Heart right ventricle (tissue), 16 donors: Measurements from ENCODE around the gene TOR2A. TPM values are rescaled to one million over a fixed set of nuclear protein-coding genes. Genes with fewer than 3 reads are reported as not detected.

Experiments
- ATAC-seq, 8 donors: fragments of 200-7000 bp; cut with Tn5 transposase; one replicate each; pipeline ENCODE4 v1.9.1; 2020; ENCODE audit warnings: mild to moderate bottlenecking in 8 of 8, moderate library complexity in 8 of 8, moderate number of reproducible peaks in 1 of 8
- DNase-seq, 2 donors: peaks; one replicate each; pipeline ENCODE4 v3.0.0-alpha.2; 2020
- H3K27ac ChIP-seq, 10 donors: fragments of 200-600 bp; sonication (generic) in 2 of 10; one replicate each; pipeline versions ENCODE4 v1.5.0 to v1.8.0; 2020 to 2022; ENCODE audit warnings: mild to moderate bottlenecking in 3 of 10
- H3K27me3 ChIP-seq, 7 donors: fragments of 200-600 bp; one replicate each; pipeline ENCODE4 v1.8.0; 2021 to 2022; ENCODE audit warnings: mild to moderate bottlenecking in 2 of 7
- H3K36me3 ChIP-seq, 9 donors: fragments of 200-600 bp; sonication (generic) in 1 of 9; one replicate each; pipeline versions ENCODE4 v1.5.0 to v1.8.0; 2020 to 2022; ENCODE audit warnings: mild to moderate bottlenecking in 2 of 9
- H3K4me1 ChIP-seq, 9 donors: fragments of 200-600 bp; sonication (generic) in 1 of 9; one replicate each; pipeline versions ENCODE4 v1.5.0 to v1.8.0; 2020 to 2022; ENCODE audit warnings: mild to moderate bottlenecking in 4 of 9
- H3K4me3 ChIP-seq, 10 donors: fragments of 200-600 bp; sonication (generic) in 2 of 10; one replicate each; pipeline versions ENCODE4 v1.5.0 to v1.8.0; 2020 to 2022; ENCODE audit warnings: mild to moderate bottlenecking in 7 of 10, moderate library complexity in 2 of 10
- H3K9me3 ChIP-seq, 11 donors: fragments of 200-600 bp in 10 of 11; sonication (generic) in 2 of 11; one replicate each; pipeline versions ENCODE4 v1.5.0 to v1.8.0; 2013 to 2022; ENCODE audit warnings: mild to moderate bottlenecking in 2 of 11, control low read depth in 1 of 11, moderate library complexity in 1 of 11
- WGBS, 2 donors: extraction: QIAGEN DNeasy Blood & Tissue Kit; methylation state at CpG; one replicate each; pipeline ENCODE4 v1.1.7; 2013; ENCODE audit warnings: inconsistent platforms in 1 of 2; 5-methylcytosine and 5-hydroxymethylcytosine counted together
- intact Hi-C, 10 donors: fragments of 100-400 bp; cut with DNase I; formaldehyde crosslinking; loops; one replicate each; pipeline versions ENCODE4 v1.11.1 to v1.14.2; 2022
- polyA plus RNA-seq, 2 donors: library from polyadenylated mRNA; stranded (reverse); fragments of 200-250 nt; gene quantifications; one replicate each; pipeline ENCODE4 v1.2.3, GENCODE V29; 2013
- total RNA-seq, 10 donors: library from RNA; stranded (reverse); fragmentation: NEBNext Ultra II Directional in 3 of 10; extraction: Animal tissue kit (Norgen Biotek cat#: 25700) in 3 of 10; gene quantifications; one replicate each; pipeline versions ENCODE4 v1.2.1 to v1.2.4, GENCODE V29; 2021 to 2023
- TF ChIP-seq, protein P1 (sequence below), 9 donors: fragments of 200-600 bp; sonication (generic) in 2 of 9; IDR thresholded peaks; one replicate each; pipeline versions ENCODE4 v1.5.0 to v1.8.0; 2021 to 2022; ENCODE audit warnings: antibody characterized with exemption in 9 of 9, mild to moderate bottlenecking in 5 of 9, moderate library complexity in 1 of 9
- donor health status: Arrhythmogenic right ventricular cardiomyopathy.
- donor health status: ischemic (EF 13 %, LVEDD 7.1; RV severe dilation, severe dysfunction).
- donor health status: healthy with polysubstance abuse.
- donor health status: DM: no; HTN: yes; CAD: no.
- donor health status: DM: no; HTN: no; CAD: no.
- donor health status: ischemic (EF 25% LVEDD 6.9; RV normal size, moderate dysfunction).
- donor health status: ischemic (EF 25% LVEDD 5.7; RV mildly dilated, moderate dysfunction).
- donor health status: healthy.
- donor health status: DM: yes; HTN: yes; CAD: no.
- donor health status: Ischemic cardiomyopathy.
- donor health status: ischemic (EF 35%, LVEDD 5.7; RV mildly dilated, moderate dysfunction).
- donor health status: nonischemic (EF 11% LVEDD 7.7; RV severe dilation, severe dysfunction).
- donor health status: DM: yes; HTN: yes; CAD: no.
- donor health status: PGD.
- donor health status: ischemic (EF 29% LVEDD 5.4; RV normal size, mild dysfunction).
- donor health status: nonischemic (EF 23%, LVEDD 6.1; RV moderate dilation, normal function).

TOR2A gene
- total and polyA plus RNA-seq, 12 donors = 1.5 to 7.6 (median 2.8) TPM

GRCh38 chr9:127730799-127731410 lies 4.2 kb downstream of the TOR2A start:
- 89 to 91% methylated on average over 9 of the region's 9 CpGs for WGBS, 2 donors
- H3K27me3 ChIP-seq = no peaks in the 10 kb centered on the region
- H3K27ac ChIP-seq = no peak overlapping the region
- TF ChIP-seq, protein P1, sequence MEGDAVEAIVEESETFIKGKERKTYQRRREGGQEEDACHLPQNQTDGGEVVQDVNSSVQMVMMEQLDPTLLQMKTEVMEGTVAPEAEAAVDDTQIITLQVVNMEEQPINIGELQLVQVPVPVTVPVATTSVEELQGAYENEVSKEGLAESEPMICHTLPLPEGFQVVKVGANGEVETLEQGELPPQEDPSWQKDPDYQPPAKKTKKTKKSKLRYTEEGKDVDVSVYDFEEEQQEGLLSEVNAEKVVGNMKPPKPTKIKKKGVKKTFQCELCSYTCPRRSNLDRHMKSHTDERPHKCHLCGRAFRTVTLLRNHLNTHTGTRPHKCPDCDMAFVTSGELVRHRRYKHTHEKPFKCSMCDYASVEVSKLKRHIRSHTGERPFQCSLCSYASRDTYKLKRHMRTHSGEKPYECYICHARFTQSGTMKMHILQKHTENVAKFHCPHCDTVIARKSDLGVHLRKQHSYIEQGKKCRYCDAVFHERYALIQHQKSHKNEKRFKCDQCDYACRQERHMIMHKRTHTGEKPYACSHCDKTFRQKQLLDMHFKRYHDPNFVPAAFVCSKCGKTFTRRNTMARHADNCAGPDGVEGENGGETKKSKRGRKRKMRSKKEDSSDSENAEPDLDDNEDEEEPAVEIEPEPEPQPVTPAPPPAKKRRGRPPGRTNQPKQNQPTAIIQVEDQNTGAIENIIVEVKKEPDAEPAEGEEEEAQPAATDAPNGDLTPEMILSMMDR (IDR thresholded peaks at IDR 0.05) = no peak
- peaks cover 0 to 28% (median 10%) of the 10 kb centered on the region in 9 donors for H3K36me3 ChIP-seq
- DNase-seq (no peak), ATAC-seq (no peak)
- intact Hi-C loops = loop anchor here (5.0 to 10.0 kb wide), 7 partner anchors 139 to 229 kb away; partner anchors contain the start of gene AK1 (in 1 of the 10)
- H3K4me3 ChIP-seq = no peak overlapping the region
- no peaks in the 10 kb centered on the region for H3K9me3 ChIP-seq
- H3K4me1 ChIP-seq = peaks cover 10 to 21% (median 14%) of the 10 kb centered on the region in 9 donors

GRCh38 chr9:127730262-127730661 lies 4.8 kb downstream of the TOR2A start:
- TF ChIP-seq, protein P1 (IDR thresholded peaks at IDR 0.05) = no peak
- no peak overlapping the region for H3K4me3 ChIP-seq
- DNase-seq (no peak), ATAC-seq (no peak)
- WGBS, 2 donors = 84 to 91% methylated on average over 9 of the region's 9 CpGs
- H3K27ac ChIP-seq = no peak overlapping the region
- no peaks in the 10 kb centered on the region for H3K27me3 ChIP-seq
- H3K36me3 ChIP-seq = peaks cover 0 to 28% (median 10%) of the 10 kb centered on the region in 9 donors
- H3K9me3 ChIP-seq = no peaks in the 10 kb centered on the region
- intact Hi-C loops = loop anchor here (5.0 to 10.0 kb wide), 7 partner anchors 138 to 228 kb away; partner anchors contain the start of gene AK1 (in 1 of the 10)
- peaks cover 7 to 15% (median 8%) of the 10 kb centered on the region in 9 donors for H3K4me1 ChIP-seq

DNA sequence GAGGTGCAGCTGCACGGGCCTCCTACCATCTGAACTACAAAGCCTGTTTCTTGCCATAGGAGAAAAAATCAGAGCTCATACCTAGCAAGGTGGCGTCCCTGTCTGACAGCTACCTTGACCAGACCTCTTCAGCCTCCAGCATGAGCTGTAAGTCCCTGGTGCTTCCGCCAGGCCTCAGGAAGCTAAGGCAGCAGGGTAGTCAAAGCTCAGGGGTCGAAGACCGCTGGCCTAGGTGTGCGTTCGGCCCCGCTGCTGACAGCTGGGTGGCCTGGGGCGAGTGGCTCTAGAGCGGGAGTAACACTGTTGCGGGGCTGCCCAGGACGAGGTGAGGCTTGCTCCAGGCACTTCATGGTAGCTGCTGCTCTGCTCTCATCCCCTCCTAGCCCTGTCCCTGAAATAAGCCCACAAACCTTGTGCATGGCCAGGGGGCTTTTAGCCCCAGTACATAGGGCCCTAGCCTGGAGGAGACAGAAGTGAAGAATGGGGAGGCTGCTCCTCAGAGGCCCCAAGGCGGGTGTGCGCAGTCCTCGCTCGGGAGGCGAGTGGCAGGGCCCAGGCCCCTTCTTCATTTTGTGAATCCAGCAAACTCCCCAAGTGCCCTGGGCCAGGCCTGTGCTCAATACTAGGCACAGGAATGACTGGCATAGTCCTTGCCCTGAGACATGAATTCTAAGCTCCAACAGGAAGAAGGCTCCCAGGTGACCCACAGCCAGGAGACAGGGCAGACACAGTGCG lies 5.4 kb downstream of the TOR2A start:
- Histone ChIP-seq H3K4me3 (no peak overlapping the region), H3K27ac (no peak overlapping the region), H3K36me3 (peaks cover 0 to 28% (median 10%) of the 10 kb centered on the region in 9 donors), H3K27me3 (peaks cover 0 to 2% (median 0%) of the 10 kb centered on the region in 7 donors), H3K4me1 (peaks cover 8 to 19% (median 9%) of the 10 kb centered on the region in 9 donors), H3K9me3 (no peaks in the 10 kb centered on the region)
- intact Hi-C loops = loop anchor here (5.0 to 10.0 kb wide), 7 partner anchors 137 to 227 kb away; partner anchors contain the start of gene AK1 (in 1 of the 10)
- ATAC-seq = no peak
- 90 to 91% methylated on average over 18 of the region's 18 CpGs for WGBS, 2 donors
- no peak for DNase-seq
- TF ChIP-seq, protein P1 (IDR thresholded peaks at IDR 0.05) = no peak

GRCh38 chr9:127728808-127729207 lies 6.3 kb downstream of the TOR2A start:
- no peak overlapping the region for H3K27ac ChIP-seq
- H3K4me3 ChIP-seq = no peak overlapping the region
- TF ChIP-seq, protein P1 (IDR thresholded peaks at IDR 0.05) = no peak
- 91% methylated on average over 8 of the region's 8 CpGs for WGBS, 2 donors
- DNase-seq (no peak), ATAC-seq (no peak)
- intact Hi-C loops = loop anchor here in 1 of 10 donors (10.0 kb wide), 1 partner anchor 224 kb away; no protein-coding TSS in a partner anchor
- peaks cover 0 to 6% (median 0%) of the 10 kb centered on the region in 7 donors for H3K27me3 ChIP-seq
- H3K36me3 ChIP-seq = peaks cover 0 to 28% (median 10%) of the 10 kb centered on the region in 9 donors
- no peaks in the 10 kb centered on the region for H3K9me3 ChIP-seq
- peaks cover 2 to 19% (median 10%) of the 10 kb centered on the region in 9 donors for H3K4me1 ChIP-seq
